NCI-H446 (cell line): ENCODE measurements around the gene HHAT.

Experiments
- DNase-seq, 2 experiments: peaks; one replicate each; lab custom pipeline; 2025; lab: John Stamatoyannopoulos, UW

HHAT gene

DNA sequence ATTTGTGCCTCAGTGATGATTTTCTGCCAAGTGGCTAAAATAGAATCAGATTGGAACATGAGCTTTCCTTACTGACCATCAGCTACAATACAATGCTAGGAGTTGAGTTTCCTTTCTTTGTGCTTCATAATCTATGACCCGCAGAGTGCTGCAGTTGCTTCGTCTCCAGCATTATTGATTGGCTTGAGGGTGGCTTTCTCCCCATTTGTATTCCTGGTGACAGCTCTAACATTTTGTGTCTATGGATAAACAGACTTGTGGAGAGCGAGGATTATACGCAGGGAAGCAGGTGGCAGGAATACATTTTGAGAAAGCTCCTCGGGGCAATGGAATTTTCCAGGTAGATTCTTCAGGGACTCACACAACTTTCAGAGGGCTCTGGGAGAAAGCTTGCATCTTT is 223.2 kb downstream of the HHAT start:
- no peak for DNase-seq

DNA sequence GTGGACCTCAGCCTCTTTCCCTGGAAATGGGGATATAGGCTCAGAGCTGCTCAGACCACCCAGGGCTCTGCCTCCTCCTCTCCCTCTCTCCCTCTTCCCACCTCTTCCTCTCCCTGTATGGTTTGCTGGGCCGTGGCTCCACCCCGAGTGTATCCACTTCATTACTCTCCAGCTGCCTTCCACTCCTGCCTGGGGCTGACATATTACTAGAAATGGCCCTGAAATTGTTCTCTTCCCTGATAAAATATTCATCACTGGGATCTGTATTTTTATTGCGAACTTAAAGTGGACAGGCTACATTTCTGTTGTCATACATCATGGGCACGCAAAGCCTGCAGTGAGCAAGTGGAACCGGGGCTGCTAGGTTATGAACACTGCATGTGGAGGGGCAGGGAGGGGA is 225.0 kb downstream of the HHAT start:
- DNase-seq, result no peak

DNA sequence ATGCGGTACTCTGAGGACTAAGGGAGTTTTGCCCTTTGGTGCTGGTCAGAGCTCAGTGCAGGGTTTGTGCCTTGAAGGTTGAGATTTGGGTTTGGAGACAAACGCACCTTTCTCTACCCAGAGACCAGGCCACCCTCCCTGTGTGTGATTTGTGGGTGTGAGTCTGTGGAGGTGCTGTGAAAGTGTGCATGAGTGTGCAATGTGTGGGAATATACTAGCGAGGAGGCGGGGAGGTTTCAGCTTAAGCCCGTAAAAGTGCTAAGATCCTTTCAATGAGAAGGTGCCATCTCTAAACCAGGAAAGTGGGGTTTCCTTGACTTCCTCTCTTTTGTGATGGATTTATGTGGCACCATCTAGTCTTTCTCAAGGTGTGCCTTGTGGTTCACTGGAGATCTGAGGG is 225.7 kb downstream of the HHAT start:
- DNase-seq, result no peak

DNA sequence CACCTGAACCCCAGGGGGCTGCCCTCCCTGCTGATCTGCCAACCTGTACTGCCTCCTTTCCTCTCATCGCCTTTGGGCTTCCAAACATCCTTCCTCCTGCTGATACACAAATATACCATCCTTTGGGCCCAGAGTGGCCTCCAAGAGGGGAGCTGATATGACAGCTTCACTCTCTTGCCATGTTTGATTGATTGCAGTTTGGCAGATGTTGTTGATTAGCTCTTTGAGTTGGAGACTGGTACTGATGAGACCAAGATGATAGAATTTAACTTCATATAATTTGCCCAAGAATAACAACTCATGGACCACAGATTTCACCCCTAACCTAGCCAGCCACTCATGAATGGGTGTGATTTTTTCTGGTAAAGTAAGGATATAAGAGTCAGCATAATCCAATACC is 227.8 kb downstream of the HHAT start:
- no peak for DNase-seq

DNA sequence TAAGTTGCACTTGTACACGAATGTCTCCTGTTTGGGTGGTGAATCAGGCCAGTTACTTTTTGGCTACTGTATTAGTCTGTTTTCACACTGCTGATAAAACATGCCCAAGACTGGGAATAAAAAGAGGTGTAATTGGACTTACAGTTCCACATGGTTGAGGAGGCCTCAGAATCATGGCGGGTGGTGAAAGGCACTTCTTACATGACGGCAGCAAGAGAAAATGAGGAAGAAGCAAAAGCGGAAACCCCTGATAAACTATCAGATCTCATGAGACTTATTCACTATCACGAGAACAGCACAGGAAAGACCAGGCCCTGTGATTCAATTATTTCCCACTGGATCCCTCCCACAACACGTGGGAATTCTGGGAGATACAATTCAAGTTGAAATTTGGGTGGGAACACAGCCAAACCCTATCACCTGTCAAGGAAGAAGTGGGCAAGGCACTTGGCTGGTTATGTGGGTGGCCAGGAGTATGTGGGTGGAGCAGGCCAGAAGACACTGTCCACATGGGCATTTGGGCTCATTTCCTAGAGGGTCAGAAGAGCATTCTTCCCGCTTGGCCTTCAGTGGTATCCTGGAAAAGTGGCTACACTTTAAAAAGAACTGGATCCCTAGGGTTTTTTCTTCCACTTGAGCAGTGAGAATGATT is 228.8 kb downstream of the HHAT start:
- DNase-seq, result no peak

DNA sequence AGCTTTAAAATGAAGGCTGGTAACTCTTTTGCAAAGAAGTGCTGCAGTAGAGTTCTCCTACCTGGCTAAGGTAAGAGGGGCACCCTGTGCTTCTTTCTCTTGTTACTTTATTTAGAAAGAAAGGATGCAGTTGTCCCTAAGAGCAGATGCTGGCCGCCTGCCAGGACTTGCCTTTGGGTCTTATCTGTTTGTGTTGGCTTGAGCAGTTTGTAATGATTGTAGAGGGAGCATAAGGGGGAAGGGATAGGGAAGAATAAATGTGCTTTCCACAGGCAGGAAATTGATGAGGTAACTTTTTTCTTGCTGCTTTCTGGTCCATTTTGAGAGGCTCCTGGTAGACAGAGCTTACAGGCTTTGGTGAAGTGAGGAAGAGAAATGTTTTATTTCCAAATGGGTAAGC is 229.6 kb downstream of the HHAT start:
- DNase-seq, result no peak

DNA sequence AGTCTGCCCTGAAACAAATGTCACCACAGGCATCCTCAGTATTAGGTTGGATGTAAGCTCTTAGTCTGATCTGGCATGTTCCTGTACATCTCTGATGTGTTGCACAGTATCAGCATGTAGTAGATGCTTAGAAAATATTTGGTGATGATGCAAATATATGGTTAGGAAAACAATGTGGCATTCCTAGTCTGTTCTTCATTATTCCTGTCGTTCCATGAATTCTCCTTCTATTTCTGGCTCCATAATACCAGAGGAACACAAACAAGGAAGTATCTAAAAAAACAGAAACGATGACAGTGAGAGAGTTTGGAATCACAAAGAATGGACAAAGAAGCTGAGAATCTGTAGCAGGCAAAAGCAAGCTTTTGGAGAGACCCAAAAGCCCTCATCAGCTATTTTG is 236.6 kb downstream of the HHAT start:
- DNase-seq, result no peak

DNA sequence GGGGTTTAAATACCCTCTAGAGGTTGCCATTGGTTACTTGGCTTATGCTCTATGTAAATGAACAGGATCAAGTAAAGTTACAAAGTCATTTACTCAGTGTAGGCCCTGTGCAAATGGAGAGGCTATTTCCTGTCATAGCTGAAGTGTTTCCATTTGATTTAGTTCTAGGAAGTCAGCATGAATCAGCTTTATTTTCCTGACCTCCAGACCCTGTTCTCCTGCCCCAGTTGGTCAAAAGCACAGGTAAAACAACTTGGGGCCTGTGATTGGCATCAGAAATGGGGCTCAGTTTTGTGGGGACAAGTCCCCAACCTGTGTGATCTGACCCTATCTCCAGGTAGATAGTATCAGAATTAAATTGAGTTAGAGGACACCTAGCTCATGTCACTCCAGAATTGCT is 239.9 kb downstream of the HHAT start:
- DNase-seq, result no peak

DNA sequence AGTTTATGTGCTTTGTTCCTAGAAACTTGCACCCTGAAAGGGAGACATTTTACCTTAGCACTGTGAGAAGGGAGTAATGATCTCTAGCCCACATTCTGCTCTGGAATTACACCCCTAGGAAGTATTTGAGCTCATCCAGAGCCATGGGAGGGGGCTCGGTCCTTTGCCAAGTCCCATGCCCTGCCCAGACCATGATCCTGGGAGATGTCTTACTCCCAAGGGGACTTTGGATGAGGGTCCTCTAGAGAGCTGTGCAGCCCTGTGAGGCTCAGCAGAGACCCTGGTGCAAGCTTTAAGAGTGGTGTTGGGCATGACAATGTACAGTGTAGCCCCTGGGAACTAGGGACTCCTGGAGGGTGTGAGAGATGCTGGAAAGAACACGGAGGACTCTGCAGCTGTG is 241.4 kb downstream of the HHAT start:
- DNase-seq, result no peak

DNA sequence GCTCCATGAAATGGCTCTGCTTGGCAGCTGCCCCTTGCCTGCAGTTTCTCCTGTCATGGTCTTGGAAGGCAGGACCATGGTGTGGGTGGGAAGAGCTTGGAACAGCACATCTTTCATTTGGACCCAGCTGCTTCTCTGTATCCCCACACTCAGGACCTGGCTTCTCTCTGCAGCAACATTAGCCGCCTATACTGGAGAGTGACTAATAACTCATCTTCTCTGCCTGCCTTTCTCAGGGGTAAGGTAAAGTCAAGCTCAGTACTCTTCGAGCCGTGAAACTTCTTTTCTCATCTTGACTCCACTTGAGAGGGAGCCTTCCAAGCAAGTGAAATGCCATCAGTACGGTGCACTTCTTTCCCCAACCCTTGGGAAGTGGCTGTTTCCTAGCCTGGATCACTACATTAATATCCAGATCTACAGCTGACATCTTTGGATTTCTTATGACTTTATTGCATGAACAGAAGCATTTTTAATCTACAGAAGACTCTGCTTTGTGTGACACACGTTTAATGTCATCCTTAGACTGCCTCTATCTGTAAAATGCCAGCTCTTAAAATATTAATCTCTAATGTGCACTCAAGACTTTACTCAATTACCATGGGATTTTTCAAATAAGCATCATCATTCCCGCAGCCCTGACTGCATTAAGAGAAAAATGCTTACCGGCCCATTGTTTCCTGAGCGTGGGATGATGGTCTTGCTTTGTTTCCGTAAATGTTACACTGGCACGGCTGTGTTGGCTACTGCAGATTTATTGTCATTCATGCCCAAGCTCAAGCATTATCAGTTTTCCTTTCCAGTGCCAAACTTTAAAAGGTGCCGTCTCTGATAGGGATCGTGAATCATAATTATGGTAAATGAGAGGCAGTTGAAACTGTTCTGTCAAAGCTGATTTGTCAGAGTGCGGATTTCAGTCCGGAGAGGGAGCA is 242.9 kb downstream of the HHAT start:
- DNase-seq, result no peak

DNA sequence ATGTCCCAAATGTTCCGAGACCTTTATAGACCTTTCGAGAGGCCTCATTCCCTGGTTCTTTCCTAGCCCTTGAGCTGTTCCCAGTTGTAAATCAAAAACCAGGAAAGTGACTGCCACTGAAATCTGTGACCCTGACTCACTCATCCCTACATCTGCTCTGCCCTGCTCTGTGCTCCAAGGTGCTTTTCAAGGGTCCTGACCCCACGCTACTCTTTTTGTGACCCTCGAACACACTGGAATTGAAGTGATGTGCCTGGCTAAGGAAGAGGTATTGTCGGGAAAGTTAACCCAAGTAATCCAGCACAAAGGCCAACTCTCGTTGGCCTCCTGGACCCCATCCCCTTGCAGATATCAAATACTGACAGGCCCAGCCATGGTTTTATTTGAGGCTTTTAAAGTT is 244.4 kb downstream of the HHAT start:
- no peak for DNase-seq

DNA sequence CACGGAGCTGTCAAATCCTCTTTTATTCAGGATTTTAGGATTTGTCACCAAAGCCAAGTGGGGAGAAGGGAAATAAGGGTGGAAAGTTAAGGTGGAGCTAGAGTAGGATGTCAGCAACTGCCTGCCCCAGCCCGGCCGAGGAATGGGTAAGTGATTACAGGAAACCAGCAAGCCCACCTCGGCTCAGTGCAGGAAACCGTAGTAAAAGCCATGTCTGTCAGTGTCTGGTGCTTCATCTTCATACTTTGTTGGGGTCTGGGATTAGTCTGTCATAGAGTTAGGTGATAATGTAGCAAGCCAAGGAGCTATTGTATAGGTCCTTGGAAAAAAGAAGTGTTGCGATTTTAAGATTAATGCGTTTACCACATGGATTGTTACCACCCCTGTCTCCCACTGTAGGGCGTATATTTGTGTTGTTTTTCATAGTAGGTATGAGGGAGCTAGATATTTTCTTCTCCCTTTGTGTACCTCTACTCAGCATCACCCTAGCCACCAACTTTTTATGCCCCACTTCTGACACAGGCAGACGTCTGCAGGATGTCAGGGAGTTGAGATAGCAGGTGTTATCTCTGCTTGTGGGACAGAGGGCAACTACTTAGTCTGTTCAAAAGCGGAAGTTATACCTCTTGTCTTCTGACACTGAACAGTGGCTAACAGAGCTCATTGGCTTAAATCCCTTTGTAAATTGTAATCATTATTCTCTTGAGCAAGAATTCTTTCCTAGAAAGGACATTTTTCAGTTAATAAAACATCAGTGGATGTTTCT is 253.7 kb downstream of the HHAT start:
- no peak for DNase-seq

DNA sequence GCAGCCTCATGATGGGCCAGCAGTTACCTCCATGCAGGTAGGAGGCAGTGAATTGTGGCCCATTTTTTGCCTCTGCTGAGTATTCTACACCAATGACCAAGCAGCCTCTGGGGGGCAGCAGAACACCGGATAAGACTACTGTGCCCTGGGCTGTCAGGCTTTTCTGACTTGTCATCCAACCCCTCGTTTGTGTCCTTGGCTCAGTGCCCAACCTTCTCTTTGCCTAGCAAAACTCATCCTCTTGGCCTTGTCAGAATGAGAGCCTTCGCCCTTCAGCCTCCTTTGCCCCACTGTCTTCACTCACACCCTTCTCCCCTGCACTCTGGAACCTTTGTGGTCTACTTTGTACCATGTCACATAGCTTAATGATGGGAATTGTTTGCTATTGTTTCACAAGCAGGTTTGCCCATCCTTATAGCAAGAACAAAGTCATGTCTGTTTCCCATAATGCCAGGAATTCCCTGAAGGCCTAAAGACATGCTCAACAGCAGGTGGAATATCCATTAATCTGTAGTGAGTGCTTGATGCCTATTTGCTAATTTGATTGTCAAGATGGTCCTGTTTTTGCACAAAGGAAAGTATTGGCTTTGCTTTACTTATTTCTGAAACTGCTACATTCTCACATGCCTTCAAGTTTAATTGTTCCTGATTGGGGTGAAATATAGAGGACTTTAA is 255.9 kb downstream of the HHAT start:
- DNase-seq, result peak; percentile 87 to 95

DNA sequence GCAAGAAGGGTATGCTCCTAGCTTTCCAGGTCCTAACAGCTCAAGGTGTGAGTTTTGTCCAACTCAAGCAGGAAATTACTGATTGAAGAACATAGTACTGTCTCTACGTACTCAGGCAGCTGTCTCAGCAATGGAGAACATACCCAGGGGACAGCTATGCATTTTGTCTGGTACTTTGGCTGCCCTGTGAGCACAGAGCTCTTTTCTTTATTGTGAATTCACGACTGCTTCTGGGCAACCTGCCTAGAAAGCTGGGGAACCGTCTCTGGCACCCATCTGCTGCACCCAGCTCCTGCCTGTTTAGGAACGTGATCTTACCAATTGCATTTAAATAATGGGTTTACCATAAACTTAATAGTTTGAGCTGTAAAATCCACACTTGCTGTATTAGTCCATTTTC is 258.1 kb downstream of the HHAT start:
- DNase-seq, result peak; percentile 68 to 82

DNA sequence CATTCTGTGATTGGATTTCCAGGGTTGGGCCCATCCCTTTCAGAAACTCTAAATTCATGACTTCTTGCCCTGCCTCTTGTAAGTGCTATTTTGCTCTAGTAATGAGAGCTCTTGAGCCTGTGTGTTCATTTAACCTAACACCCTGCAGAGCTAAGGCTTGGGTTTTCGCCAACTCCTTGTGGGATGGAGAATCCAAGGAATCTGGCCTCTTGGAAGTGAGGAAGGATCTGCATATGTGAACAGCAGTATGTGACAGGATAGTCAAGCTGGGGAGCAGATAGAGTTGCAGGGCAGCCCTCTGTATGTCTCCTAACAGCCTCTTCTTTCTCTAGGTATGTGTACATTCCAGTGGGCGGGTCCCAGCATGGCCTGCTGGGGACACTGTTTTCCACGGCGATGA is 258.9 kb downstream of the HHAT start:
- DNase-seq, result peak in 1 of 2 experiments; percentile 68

DNA sequence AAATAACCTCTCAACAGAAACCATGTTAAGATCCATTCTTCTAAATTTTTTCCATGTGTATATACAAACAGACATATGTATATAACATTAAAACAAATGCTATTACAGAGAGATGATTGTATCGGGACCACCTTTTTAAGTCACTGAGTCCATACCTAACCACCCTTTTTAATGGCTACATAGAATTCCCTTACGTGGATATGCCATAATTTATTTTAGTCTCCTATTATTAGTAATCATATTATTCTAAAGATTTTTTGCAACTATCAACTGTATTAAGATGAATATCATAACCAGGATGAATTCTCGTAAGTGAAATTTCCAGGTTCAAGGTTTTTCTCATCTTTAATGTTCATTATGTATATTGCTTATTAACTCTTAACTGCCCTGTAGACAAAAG is 259.7 kb downstream of the HHAT start:
- DNase-seq, result no peak

DNA sequence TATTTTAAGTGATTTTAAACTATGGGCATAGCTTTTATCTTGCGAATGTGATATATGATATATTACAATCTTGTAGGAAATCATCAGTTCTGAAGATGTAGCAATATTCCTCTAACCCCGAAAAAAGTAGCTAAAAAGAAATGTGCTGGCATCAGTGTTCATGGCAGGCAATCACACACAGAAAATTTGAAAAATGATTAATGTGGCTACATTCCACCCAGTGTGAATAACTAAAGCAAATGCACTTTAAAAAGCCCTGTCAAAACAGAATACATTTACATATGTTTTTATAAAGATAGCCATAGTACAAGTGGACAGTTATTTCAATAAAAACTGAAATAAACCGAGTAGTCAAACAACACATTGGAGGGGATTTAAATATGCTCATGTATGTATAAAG is 260.2 kb downstream of the HHAT start:
- DNase-seq, result no peak

DNA sequence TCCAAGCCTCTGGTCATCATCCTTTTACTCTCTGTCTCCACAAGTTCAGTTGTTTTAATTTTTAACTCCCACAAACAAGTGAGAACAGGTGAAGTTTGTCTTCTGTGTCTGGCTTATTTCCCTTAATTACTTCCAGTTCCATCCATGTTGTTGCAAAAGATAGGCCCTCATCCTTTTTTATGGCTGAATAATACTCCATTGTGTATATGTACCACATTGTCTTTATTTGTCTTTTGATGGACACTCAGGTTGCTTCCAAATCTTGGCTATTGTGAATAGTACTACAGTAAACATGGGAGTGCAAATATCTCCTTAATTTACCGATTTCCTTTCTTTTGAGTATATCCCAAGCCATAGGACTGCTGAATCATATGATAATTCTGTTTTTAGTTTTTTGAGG is 262.5 kb downstream of the HHAT start:
- no peak for DNase-seq

DNA sequence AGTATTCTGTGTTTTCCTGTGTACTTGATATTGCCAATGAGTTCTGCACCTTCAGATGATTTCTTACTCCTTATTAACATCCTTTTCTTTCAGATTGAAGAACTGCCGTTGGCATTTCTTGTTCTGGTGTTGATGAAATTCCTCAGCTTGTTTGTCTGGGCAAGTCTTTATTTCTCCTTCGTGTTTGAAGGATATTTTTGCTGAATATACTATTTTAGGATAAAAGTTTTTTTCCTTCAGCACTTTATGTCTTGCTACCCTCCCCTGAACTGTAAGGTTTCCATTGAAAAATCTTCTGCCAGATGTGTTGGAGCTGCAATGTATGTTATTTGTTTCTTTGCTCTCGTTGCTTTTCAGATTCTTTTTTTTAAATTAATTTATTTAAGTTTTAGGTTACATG is 265.9 kb downstream of the HHAT start:
- no peak for DNase-seq

DNA sequence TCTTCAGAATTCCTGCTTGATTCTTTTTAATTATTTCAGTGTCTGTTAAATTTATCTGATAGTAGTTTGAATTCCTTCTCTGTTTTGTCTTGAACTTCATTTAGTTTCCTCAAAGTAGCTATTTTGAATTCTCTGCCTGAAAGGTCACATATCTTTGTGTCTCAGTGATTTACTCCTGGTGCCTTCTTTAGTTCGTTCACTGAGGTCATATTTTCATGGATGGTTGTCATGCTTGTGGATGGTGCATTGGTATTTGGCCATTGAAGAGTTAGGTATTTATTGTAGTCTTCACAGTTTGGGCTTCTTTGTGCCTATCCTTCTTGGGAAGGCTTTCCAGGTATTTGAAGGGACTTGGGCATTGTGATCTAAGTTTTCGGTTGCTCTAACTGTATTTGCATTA is 267.9 kb downstream of the HHAT start:
- DNase-seq, result no peak

DNA sequence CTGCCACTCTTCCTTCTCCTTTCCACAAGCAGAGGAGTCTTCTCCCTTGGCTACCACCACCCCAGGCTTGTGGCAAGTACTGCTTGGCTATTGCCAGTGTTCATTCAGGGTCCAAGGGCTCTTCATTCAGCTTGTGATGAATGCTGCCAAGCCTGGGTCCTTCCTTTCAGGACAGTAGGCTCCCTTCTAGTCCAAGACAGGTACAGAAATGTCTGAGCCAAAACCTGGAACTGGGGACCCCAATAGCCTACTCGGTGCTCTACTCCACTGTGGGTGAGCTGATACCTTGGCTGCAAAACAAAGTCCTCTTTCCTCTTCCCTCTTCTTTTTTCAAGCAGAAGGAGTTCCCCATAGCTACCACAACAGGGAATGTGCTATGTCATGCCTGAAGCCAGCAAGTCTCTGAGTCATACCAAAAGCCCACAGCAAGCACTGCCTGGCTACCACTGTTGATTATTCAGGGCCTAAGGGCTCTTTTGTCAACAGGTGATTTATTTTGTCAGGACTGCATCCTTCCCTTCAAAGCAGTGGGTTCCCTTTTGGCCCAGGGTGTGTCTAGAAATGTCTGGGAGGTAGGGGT is 268.9 kb downstream of the HHAT start:
- DNase-seq, result peak in 1 of 2 experiments; percentile 12

DNA sequence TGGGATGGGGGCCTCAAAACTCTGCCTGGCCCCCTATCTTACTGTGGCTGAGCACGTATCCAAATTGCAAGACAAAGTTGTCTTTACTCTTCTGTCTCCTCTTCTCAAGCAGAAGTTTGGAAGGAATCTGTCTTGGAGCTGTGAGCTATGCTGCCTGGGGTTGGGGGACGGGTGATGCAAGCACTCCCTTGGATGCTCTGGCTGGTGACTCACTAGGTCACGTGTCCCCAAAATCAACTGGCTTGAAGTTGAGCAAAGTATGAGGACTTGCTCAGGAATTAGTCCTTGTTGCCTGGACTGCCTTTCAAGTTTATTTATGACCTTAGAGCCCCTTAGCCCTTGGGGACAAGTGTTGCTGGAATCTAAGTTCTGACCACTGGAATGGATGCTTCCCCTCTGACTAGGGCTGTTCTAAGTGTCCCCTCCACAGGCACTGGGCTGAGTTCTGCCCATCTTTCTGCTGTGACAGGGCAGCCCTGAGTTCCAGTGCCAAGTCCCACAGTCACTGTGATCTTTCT is 269.5 kb downstream of the HHAT start:
- DNase-seq, result no peak
